AG04450 (cell line): ENCODE data around the gene SEZ6L. TPM values are rescaled to one million over a fixed set of nuclear protein-coding genes. Genes with fewer than 3 reads are reported as not detected.

Experiments
- CTCF ChIA-PET: fragments of 300-600, 350-600 bp; formaldehyde crosslinking; extraction: SDS; loops from one replicate; lab custom pipeline; 2022; ENCODE audit warnings: antibody characterized with exemption, inconsistent platforms; lab: Charles Lee
- POLR2A ChIA-PET: fragments of 350-600 bp; formaldehyde crosslinking; extraction: SDS; loops from one replicate; lab custom pipeline; 2021; ENCODE audit warnings: antibody characterized with exemption, inconsistent platforms; lab: Yijun Ruan, JAX
- DNase-seq: peaks from one replicate; pipeline ENCODE4 v3.0.0-alpha.2; 2011; ENCODE audit warnings: low read depth, low spot score
- H3K27ac ChIP-seq: one replicate; pipeline ENCODE4 v1.5.1; 2012; ENCODE audit warnings: low read depth, low read length, control low read depth
- H3K27me3 ChIP-seq: one replicate; pipeline ENCODE4 v1.6.0; 2012; ENCODE audit warnings: low read length; ENCODE audit not compliant: control insufficient read depth, insufficient read depth
- H3K4me3 ChIP-seq: 2 replicates; pipeline ENCODE4 v1.5.1; 2011; ENCODE audit warnings: mild to moderate bottlenecking, low read depth, low read length, control low read depth
- H3K9me3 ChIP-seq: 2 replicates; pipeline ENCODE4 v1.5.1; 2012; ENCODE audit warnings: low read length; ENCODE audit not compliant: control insufficient read depth, insufficient read depth
- CTCF ChIP-seq: IDR thresholded peaks from 2 replicates; pipeline ENCODE4 v1.5.1; 2011; ENCODE audit warnings: low read depth, low read length, control low read depth, inconsistent platforms
- polyA plus RNA-seq: library from polyadenylated mRNA; depleted of rRNA; stranded (reverse); fragments of >200 nt; gene quantifications from 2 replicates; pipeline ENCODE4 v1.2.3, GENCODE V29; 2011

The SEZ6L gene
- polyA plus RNA-seq, 1 experiment, result not detected

- ChIA-PET CTCF (interaction anchor here (1.2 kb wide), 2 partner anchors 44 to 76 kb away, joined by 3 to 10 read pairs; no protein-coding TSS in a partner anchor), POLR2A (no interaction called here)
- Histone ChIP-seq H3K27ac (no peak overlapping the region), H3K9me3 (no peaks in the 10 kb centered on the region), H3K4me3 (no peak overlapping the region), H3K27me3 (no peaks in the 10 kb centered on the region)
- TF ChIP-seq CTCF, result no peak
- no peak for DNase-seq
Measured at GRCh38 chr22:26286091-26286820, 117.0 kb downstream of the SEZ6L start.

- ChIA-PET POLR2A (no interaction called here), CTCF (interaction anchor here (0.5 to 1.2 kb wide), 2 partner anchors 43 to 45 kb away, joined by 3 read pairs; no protein-coding TSS in a partner anchor)
- no peak for DNase-seq
- Histone ChIP-seq H3K27me3 (no peaks in the 10 kb centered on the region), H3K4me3 (no peak overlapping the region), H3K27ac (no peak overlapping the region), H3K9me3 (peaks cover 4% of the 10 kb centered on the region)
- no peak for TF ChIP-seq CTCF
Measured at GRCh38 chr22:26287382-26288225, 118.3 kb downstream of the SEZ6L start.

GRCh38 chr22:26289611-26290101 lies 120.4 kb downstream of the SEZ6L start:
- ChIA-PET POLR2A (no interaction called here), CTCF (no interaction called here)
- Histone ChIP-seq H3K9me3 (peaks cover 8% of the 10 kb centered on the region), H3K27me3 (no peaks in the 10 kb centered on the region), H3K27ac (no peak overlapping the region), H3K4me3 (no peak overlapping the region)
- no peak for DNase-seq
- TF ChIP-seq CTCF, result no peak

- CTCF ChIA-PET, result no interaction called here
- H3K4me3 ChIP-seq, result no peak overlapping the region
Measured at GRCh38 chr22:26291940-26292666, 122.8 kb downstream of the SEZ6L start.

More at GRCh38 chr22:26291940-26292666, 122.8 kb downstream of the SEZ6L start:
- DNase-seq, result no peak
- no peak overlapping the region for H3K27ac ChIP-seq
- TF ChIP-seq CTCF, result no peak
- no peaks in the 10 kb centered on the region for H3K27me3 ChIP-seq
- H3K9me3 ChIP-seq, result peaks cover 8% of the 10 kb centered on the region
- POLR2A ChIA-PET, result no interaction called here
